Mesenteric fat pad (tissue), 1 donor: Measurements from ENCODE around the gene KCNJ5. TPM values are rescaled to one million over a fixed set of nuclear protein-coding genes. Genes with fewer than 3 reads are reported as not detected.

Experiments
- DNase-seq: peaks from one replicate; pipeline ENCODE4 v3.0.0-alpha.2; 2020; ENCODE audit warnings: low spot score
- total RNA-seq: library from RNA; stranded (reverse); fragmentation: NEBNext Ultra II Directional; extraction: Animal tissue kit (Norgen Biotek cat#: 25700); gene quantifications from one replicate; pipeline ENCODE4 v1.2.1, GENCODE V29; 2021
- donor health status: DM: yes; HTN: yes; CAD: no.

The KCNJ5 gene
- total RNA-seq, 1 donor from 2014 or later = 4.6 TPM

DNA sequence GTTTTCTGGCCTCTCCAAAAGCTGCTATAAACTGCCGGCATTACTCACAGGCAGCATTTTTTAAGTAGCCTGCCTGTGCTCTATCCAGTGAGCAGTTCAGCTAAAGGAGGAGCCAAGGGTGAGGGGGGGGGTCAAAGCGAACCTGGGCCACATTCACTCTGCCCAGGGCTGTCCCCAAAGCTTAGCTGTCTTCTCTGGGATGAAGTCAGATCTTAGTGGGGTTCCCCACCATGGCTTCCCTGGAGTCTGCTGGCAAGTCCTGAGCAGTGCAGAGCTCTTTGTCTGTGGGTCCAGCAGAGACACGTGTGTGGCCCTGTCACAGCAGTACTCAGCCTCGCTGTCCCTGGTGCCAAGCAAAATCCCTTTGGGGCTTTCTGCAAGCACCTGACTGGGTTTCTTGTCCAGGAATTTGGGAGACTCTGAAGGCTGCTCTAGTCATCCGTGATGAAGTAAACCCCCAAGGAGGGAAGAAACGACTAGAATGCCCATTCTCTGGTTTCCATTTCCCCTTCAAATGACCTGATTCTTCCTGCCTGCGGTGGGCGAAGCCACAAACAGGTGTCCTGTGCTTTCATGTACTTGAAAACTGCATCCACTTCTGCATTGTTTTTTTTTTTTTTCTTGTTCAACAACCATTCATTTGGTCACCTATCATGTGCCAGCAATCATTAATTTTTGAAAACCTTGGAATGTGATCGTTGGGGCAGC lies 2.6 kb downstream of the KCNJ5 start:
- DNase-seq = no peak

GRCh38 chr11:128894286-128894681 lies 3.1 kb downstream of the KCNJ5 start:
- DNase-seq = no peak

GRCh38 chr11:128894685-128895084 lies 3.5 kb downstream of the KCNJ5 start:
- DNase-seq = no peak

DNA sequence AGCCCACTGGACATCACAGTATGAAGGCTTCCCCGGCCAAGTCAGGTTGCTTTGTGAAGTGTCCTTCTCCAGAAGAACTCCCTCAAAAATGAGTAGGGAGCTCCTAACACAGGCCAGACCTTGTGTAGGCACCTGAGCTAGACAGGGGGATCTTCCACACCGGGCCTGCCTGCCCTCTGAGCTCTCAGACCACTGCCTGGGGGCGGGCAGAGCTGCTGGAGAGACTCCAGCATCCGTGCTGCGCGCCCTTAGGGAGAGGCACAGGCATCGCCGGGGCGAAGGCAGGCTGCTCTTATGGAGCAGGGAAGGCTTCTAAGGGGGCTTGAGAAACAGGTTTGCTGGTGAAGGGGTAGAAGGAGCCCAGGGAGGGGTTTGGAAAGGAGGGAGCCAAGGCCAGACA lies 4.4 kb downstream of the KCNJ5 start:
- no peak for DNase-seq

DNA sequence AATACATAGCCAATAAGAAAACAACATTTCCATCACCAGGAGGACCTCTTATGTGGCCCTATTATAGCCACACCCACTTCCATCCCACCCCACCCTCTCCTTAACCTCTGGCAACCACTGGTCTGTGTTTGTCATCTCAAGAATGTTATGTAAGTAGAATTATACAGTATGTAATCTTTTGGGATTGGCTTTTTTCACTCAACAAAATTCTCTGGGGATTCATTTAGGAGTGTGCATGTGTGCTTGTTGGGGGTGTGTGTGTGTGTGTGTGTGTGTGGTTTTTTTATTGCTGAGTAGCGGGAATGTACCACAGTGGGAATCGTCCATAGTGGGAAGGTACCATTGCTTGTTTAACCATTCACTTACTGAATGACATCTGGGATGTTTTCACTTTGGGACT lies 5.2 kb downstream of the KCNJ5 start:
- no peak for DNase-seq

- DNase-seq = no peak
Measured at GRCh38 chr11:128897826-128898225, 6.7 kb downstream of the KCNJ5 start.

DNA sequence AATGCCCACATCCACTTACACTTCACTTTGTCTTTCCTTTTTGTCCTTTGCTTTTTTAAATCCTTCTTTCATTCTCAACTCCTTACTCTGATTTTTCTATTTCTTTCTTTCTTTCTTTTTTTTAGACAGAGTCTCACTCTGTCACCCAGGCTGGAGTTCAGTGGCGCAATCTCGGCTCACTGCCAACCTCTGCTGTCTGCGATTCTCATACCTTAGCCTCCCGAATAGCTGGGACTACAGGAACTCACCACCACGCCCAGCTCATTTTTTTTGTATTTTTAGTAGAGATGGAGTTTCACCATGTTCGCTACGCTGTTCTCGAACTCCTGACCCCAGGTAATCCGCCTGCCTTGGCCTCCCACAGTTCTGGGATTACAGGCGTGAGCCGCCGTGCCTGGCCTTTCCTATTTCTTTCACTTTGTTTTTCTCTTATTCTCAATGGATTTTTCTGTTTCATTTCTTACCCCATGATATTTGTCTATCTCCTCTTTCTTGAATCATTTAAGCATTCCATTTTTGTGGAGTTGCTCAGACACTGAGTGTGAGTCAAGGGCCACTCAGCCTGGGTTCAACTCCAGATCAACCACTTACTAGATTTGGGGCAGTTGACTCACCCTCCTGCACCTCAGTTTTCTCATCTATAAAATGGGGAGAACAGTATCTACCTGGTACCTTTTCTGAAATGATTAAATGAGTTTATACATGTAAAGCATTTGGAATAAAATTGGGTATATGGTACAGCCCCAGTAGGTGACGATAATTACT lies 7.6 kb downstream of the KCNJ5 start:
- no peak for DNase-seq

GRCh38 chr11:128900468-128900867 lies 9.3 kb downstream of the KCNJ5 start:
- DNase-seq = no peak

DNA sequence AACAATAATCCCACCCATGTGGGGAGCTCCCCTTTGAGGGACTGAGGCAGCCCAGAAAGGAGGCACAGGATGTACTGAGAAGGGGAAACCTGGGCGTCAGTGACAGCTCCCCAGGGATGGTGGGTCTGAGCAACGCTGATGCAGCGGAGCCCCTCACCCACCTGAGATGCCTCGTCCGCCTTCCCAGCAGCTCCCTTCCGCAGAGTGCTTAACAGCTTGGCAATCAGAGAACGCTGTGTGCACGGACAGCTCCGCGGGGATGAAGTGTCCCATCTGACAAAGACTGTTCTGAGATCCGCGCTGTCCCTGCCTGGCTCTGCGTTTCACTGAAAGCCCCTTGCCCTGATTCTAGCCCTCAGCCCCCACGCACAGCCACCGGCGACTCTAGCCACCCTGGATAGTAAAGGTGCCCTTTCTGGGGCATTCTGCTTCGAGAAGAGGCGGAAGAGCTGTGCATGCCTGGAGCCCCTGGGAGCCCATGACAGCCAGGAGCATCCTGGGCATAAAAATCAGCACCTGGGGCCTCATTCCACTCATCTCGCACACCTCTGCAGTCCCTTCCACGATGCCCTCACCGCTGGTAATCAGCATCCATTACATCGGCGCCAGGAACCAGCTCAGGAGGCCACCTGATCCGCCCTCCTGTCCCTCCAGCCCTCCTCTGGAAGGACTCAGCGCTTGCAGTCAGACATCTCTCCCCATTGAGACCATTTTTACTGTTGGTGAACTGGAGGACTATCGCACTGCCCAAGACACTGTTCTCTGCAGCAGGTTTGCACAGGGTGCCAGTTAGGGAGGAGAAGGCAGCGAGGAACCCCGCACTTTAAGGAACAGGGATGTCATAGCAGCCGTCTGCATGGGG lies 10.7 kb downstream of the KCNJ5 start:
- DNase-seq = no peak

DNA sequence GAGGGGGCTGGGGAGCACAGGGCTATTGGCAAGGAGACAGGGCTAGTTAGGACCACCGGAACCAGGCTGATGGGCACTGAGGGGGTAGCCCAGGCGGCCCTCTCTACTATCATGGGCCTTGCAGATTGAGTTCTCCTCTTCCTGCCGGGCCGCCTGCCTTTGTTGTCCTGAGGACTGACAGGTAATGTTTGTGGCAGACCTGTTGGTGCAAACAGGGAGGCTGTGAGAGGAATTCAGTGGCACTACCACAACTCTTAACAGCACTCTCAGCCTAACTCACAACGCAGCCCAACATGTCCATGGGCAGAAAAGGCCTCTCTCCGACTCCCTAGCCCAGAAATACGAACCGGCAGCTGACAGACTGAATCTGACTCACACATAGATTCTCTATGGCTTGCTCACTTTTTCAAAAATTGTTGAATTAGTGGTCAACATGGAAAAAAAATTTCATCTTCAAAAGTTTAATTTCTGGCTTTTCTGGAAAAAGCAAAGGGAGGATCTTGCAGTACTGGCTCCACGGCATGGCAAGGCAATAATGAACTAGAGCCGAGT lies 11.4 kb downstream of the KCNJ5 start:
- no peak for DNase-seq

DNA sequence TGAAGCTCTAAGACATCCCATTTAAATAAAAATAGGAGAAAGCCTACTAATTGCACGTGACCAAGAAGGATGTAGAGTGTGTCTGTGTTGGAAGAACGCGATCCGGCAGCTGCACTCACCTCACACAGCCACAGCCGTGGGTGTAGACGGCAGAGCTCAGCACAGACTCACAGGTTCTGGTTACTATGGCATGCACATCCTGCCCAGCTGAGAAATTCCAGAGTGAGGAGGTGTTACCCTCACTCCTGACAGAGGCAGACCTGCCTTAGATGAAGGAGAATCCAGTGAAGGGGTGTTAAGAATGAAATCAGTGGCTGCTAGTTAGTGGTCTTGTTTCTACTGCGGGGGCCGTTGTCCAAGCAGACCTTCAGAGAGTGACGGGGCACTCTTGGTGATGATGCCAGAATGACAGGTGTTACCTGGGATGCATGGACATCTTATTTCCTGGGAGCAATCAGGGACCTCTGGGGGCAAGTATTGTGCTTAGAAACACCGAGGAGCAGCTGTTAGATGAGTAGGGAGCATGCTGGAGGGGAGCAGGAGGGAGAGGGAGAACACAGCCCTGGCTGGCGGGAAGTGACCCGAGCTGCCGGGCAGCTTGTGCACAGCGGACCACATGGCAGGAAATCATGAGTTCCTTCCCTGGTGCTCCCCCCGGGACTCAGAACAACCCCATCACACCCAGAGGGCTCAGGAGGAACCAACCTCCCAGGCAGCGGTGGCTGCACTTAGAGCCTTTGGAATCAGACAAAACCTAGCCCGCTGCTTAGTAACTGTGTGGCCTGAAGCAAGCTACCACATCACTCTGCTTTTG lies 12.3 kb downstream of the KCNJ5 start:
- DNase-seq = no peak

DNA sequence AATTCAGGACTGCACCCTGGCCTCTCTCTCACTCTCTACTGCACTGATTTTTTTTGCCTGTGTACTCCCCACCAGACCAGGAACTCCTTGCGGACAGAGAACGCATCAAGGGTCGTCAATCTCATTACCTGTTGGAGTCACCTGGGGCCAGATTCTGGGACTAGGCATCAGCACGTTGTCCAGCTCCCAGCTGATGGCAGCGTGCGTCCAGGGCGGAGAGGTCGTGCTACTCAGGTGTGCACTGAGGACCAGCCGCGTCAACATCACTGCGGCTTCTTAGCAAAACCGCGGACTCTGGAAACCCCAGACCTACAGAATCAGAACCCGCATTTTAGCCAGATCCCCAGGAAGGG lies 13.1 kb downstream of the KCNJ5 start:
- no peak for DNase-seq

DNA sequence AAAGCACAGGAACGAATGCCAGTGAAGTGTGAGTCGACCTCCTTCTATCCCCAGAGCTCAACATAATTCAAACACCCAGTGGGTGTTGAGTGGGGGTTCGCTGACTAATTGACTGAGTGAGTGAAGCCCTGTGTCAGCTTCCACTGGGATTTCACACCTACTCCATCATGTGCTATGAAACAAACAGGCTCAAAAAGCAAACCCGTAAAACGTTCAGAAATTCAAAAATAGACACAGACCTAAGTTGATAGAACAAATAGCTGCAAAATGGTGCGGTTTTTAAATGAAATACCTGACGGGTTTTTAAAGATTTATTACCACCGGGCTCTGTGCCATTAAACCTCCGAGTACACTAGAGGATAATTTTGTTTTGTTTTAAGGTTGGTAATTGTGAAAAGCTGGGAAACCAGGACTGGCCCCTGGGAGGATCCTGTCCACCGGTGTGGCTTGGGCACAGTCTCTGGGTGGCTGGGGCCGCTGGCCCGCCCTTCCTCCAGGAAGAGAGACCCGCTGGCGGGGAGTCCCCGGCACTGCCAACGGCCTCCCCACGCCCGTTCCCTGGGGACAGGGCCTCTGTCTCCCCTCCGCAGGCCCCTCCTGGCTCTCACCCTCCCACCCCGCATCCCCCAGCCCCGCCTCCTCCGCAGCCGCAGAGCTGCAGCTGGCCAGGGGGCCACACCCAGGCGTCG lies 13.6 kb downstream of the KCNJ5 start:
- no peak for DNase-seq

DNA sequence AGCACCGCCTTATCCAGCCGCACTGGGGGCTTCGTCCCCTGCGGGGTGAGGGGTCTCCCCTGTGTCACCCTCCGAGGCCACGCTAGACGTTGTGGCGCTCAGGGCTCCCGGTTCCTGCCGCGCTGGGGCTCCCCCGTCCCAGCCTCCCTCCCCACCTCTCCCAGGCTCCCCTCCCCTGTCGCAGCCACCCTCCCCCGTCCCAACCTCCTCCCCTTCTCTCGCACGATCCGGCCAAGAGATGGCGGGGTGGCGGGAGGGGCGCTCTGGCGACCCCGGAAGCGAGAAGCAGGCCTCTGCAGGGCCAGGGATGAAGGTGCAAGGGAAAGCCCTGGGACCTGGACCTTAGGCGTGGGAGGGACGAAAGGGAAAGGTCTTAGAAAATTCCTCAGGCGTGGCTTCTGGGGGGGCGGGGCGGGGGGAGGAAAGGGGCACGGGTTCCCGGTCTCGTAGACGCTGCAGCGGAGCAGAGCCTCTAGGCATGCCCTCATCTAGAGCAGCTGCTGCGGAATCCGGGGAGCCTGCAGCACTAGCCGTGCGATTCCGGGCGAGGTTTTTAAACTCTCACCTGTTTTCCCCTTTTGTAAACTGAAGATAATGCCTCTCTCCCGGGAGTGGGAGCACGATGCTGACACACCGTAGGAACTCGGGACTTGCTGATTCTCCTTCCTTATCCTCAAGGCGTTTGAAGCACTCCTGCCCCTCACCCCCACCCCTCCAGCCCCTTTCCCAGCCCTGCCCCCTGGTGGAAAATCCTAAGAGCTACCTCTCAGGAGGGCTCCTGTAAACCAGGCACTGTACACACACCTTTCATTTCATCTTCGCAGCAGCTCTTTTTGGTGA lies 14.4 kb downstream of the KCNJ5 start:
- DNase-seq = no peak

- no peak for DNase-seq
Measured at GRCh38 chr11:128906185-128907050, 15.3 kb downstream of the KCNJ5 start.

- DNase-seq = no peak
Measured at GRCh38 chr11:128907585-128907984, 16.4 kb downstream of the KCNJ5 start.

- no peak for DNase-seq
Measured at GRCh38 chr11:128908391-128909246, 17.5 kb downstream of the KCNJ5 start.
